GM12892 (cell line): ENCODE results near the gene LGALS9.

Experiments used
- POLR2A ChIP-seq: IDR thresholded peaks from 2 replicates; pipeline ENCODE4 v1.6.1; 2011; ENCODE audit warnings: low read depth, low read length, control low read depth
- POLR2AphosphoS5 ChIP-seq: IDR thresholded peaks from 2 replicates; pipeline ENCODE4 v1.6.1; 2011; ENCODE audit warnings: low read depth, low read length, control low read depth

- no peak for TF ChIP-seq POLR2AphosphoS5
- no peak for TF ChIP-seq POLR2A
These were observed 23.4 kb upstream of the LGALS9 start for GRCh38 chr17:27607521-27608091.
